ENCODE measurements around the gene FAM193A. TPM values are rescaled to one million over a fixed set of nuclear protein-coding genes. Genes with fewer than 3 reads are reported as not detected.

The FAM193A gene
- total RNA-seq, 1 experiment from 2014 or later = 13.6 TPM

GRCh38 chr4:2757426-2757825, 221.0 kb downstream of the FAM193A start:
- BruUV-seq (replicated peaks) = no TSS peak
- POLR2A ChIA-PET (ENCODE audit: unreplicated experiment) = no interaction called here

DNA sequence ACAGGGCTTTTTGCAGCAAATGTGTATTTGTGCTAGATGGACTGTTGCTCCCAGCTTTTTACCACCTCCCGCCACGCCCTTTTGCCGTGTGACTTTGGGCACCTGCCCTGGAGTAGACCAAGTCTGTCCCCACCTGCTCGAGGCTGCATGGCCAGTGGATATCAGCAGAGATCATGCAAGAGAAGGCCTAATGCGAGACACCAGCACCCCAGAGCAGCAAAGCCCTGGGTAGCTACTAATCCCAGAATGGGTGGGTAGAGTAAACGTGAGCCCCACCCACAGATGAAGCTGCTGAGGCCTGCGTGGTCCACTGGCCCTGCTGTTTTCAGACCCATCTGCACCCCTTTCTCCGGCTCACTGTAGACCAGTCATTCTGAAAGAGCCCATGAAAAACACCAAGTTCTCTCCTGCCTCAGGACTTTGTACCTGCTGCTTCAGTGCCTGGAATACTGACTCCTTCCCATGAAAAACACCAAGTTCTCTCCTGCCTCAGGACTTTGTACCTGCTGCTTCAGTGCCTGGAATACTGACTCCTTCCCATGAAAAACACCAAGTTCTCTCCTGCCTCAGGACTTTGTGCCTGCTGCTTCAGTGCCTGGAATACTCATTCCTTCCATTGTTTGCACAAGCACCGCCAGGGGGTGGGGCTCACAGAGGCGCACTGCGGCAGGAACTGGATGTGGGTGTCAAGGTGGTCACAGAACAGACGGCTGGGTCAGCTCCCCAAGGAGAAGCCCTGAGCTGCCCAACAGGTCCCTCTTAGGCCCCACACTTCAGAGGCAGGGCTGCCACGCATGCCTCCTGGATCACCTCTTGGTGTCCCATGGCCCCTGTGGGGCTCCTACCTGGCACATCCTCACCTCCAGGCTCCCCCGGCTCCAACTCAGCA, 224.8 kb downstream of the FAM193A start:
- Histone ChIP-seq H4K20me1 (ENCODE audit: low read length) (no peaks in the 10 kb centered on the region), H3K9me2 (replicated peaks; ENCODE audit: low read length) (no peaks in the 10 kb centered on the region), H3K27me3 (ENCODE audit: low read length) (no peaks in the 10 kb centered on the region), H3K4me2 (ENCODE audit: low read length) (no peak overlapping the region), H3F3A (ENCODE audit: low read length, unreplicated experiment) (no peaks in the 10 kb centered on the region), H3K9me3 (ENCODE audit: low read length) (no peaks in the 10 kb centered on the region), H3K4me1 (ENCODE audit: insufficient read depth, low read length) (no peaks in the 10 kb centered on the region; the same call in 1 of the 2 replicates), H3K9ac (ENCODE audit: low read length) (no peak overlapping the region), H2AFZ (ENCODE audit: low read length) (no peak overlapping the region), H3K36me3 (ENCODE audit: low read depth, low read length) (no peaks in the 10 kb centered on the region), H3K27ac (ENCODE audit: low read length) (no peak overlapping the region), H3K79me2 (ENCODE audit: low read length) (no peaks in the 10 kb centered on the region), H3K4me3 (ENCODE audit: low read length) (no peak overlapping the region)
- no TSS peak for BruUV-seq (replicated peaks)
- POLR2A ChIA-PET (ENCODE audit: unreplicated experiment) = no interaction called here
- ATAC-seq = peak; percentile 52
- CTCF ChIA-PET = no interaction called here
- DNase-seq = peak; percentile 35
- intact Hi-C loops (cut with micrococcal nuclease) = loop anchor here (10.0 kb wide), 1 partner anchor 84 kb away; the partner anchor contains the start of gene ADD1
- TF ChIP-seq EZH2phosphoT487 (IDR thresholded peaks at IDR 0.05; ENCODE audit: borderline replicate concordance, low read length) (no peak), EZH2 (IDR thresholded peaks at IDR 0.05; ENCODE audit: low read length, unreplicated experiment) (no peak)
- TF ChIP-seq, protein P1, sequence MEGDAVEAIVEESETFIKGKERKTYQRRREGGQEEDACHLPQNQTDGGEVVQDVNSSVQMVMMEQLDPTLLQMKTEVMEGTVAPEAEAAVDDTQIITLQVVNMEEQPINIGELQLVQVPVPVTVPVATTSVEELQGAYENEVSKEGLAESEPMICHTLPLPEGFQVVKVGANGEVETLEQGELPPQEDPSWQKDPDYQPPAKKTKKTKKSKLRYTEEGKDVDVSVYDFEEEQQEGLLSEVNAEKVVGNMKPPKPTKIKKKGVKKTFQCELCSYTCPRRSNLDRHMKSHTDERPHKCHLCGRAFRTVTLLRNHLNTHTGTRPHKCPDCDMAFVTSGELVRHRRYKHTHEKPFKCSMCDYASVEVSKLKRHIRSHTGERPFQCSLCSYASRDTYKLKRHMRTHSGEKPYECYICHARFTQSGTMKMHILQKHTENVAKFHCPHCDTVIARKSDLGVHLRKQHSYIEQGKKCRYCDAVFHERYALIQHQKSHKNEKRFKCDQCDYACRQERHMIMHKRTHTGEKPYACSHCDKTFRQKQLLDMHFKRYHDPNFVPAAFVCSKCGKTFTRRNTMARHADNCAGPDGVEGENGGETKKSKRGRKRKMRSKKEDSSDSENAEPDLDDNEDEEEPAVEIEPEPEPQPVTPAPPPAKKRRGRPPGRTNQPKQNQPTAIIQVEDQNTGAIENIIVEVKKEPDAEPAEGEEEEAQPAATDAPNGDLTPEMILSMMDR (conservative IDR thresholded peaks at IDR 0.05; ENCODE audit: low read depth, low read length) = no peak

More at GRCh38 chr4:2757426-2757825, 221.0 kb downstream of the FAM193A start:
- Histone ChIP-seq H3K9me2 (replicated peaks; ENCODE audit: low read length) (no peaks in the 10 kb centered on the region), H3F3A (ENCODE audit: low read length, unreplicated experiment) (no peaks in the 10 kb centered on the region), H3K9ac (ENCODE audit: low read length) (no peak overlapping the region), H3K79me2 (ENCODE audit: low read length) (peaks cover 31% of the 10 kb centered on the region), H4K20me1 (ENCODE audit: low read length) (peaks cover 8% of the 10 kb centered on the region; the same call in 1 of the 2 replicates), H3K4me1 (ENCODE audit: insufficient read depth, low read length) (peaks cover 6% of the 10 kb centered on the region; the same call in 1 of the 2 replicates), H3K36me3 (ENCODE audit: low read depth, low read length) (no peaks in the 10 kb centered on the region), H3K27me3 (ENCODE audit: low read length) (no peaks in the 10 kb centered on the region), H3K27ac (ENCODE audit: low read length) (no peak overlapping the region), H2AFZ (ENCODE audit: low read length) (no peak overlapping the region), H3K4me3 (ENCODE audit: low read length) (no peak overlapping the region), H3K9me3 (ENCODE audit: low read length) (no peaks in the 10 kb centered on the region), H3K4me2 (ENCODE audit: low read length) (no peak overlapping the region)
- ATAC-seq (no peak), DNase-seq (no peak)
- TF ChIP-seq EZH2 (IDR thresholded peaks at IDR 0.05; ENCODE audit: low read length, unreplicated experiment) = no peak
- no peak for TF ChIP-seq EZH2phosphoT487 (IDR thresholded peaks at IDR 0.05; ENCODE audit: borderline replicate concordance, low read length)
- TF ChIP-seq, protein P1 (conservative IDR thresholded peaks at IDR 0.05; ENCODE audit: low read depth, low read length) = no peak
- intact Hi-C loops (cut with micrococcal nuclease) = no loop called here
- CTCF ChIA-PET = interaction anchor here (0.6 kb wide), 1 partner anchor 583 kb away, joined by 5 read pairs; no protein-coding TSS in a partner anchor

DNA sequence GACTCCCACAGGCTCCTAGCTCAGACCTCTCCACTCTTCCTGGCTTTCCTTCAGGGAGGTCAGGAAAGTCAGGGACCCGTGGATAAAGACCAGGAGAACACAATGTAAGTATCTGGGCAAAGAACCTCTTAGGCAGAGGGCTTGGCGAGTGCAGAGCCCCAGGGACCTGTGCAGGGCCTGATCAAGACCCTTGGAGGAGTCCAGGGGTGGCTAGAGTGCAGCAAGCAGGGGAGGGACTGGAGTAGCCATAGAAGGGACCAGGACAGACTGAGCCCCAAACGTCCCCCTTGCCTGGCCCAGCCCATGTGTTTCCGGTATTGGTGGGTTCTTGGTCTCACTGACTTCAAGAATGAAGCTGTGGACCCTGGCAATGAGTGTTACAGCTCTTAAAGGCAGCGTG, 225.6 kb downstream of the FAM193A start:
- Histone ChIP-seq H4K20me1 (ENCODE audit: low read length) (no peaks in the 10 kb centered on the region), H3F3A (ENCODE audit: low read length, unreplicated experiment) (no peaks in the 10 kb centered on the region), H3K4me2 (ENCODE audit: low read length) (no peak overlapping the region), H3K4me1 (ENCODE audit: insufficient read depth, low read length) (no peaks in the 10 kb centered on the region; the same call in 1 of the 2 replicates), H2AFZ (ENCODE audit: low read length) (no peak overlapping the region), H3K9me3 (ENCODE audit: low read length) (no peaks in the 10 kb centered on the region), H3K27me3 (ENCODE audit: low read length) (no peaks in the 10 kb centered on the region), H3K36me3 (ENCODE audit: low read depth, low read length) (no peaks in the 10 kb centered on the region), H3K27ac (ENCODE audit: low read length) (no peak overlapping the region), H3K79me2 (ENCODE audit: low read length) (no peaks in the 10 kb centered on the region), H3K9ac (ENCODE audit: low read length) (no peak overlapping the region), H3K4me3 (ENCODE audit: low read length) (no peak overlapping the region), H3K9me2 (replicated peaks; ENCODE audit: low read length) (no peaks in the 10 kb centered on the region)
- ChIA-PET CTCF (no interaction called here), POLR2A (ENCODE audit: unreplicated experiment) (no interaction called here)
- no peak for DNase-seq
- no TSS peak for BruUV-seq (replicated peaks)
- TF ChIP-seq EZH2 (IDR thresholded peaks at IDR 0.05; ENCODE audit: low read length, unreplicated experiment) (no peak), EZH2phosphoT487 (IDR thresholded peaks at IDR 0.05; ENCODE audit: borderline replicate concordance, low read length) (no peak)
- TF ChIP-seq, protein P1 (conservative IDR thresholded peaks at IDR 0.05; ENCODE audit: low read depth, low read length) = no peak
- intact Hi-C loops (cut with micrococcal nuclease) = loop anchor here (10.0 kb wide), 1 partner anchor 83 kb away; the partner anchor contains the start of gene ADD1
- no peak for ATAC-seq
